Central memory CD8-positive, alpha-beta T cell (primary cell): ENCODE data around the gene NFATC1.

Experiments used
- ATAC-seq: fragments of 150-1000 bp; cut with Tn5 transposase; replicated peaks from 2 replicates; pipeline ENCODE4 v1.10.0; 2022; ENCODE audit warnings: mild to moderate bottlenecking, moderate FRiP score, moderate number of reproducible peaks; ENCODE audit not compliant: poor library complexity, severe bottlenecking; ENCODE audit errors: extremely low read depth
- DNase-seq, 2 donors: peaks; one replicate each; pipeline ENCODE4 v3.0.0; 2021; ENCODE audit warnings: low spot score in 2 of 2
- H3K27ac Mint-ChIP-seq: one replicate; pipeline ENCODE4 v1.8.0; 2022; ENCODE audit warnings: low read depth, mild to moderate bottlenecking, moderate library complexity, mixed read lengths
- H3K27me3 Mint-ChIP-seq: one replicate; pipeline ENCODE4 v1.8.0; 2022; ENCODE audit warnings: mixed read lengths
- H3K36me3 Mint-ChIP-seq: one replicate; pipeline ENCODE4 v1.8.0; 2022; ENCODE audit warnings: mild to moderate bottlenecking, moderate library complexity, mixed read lengths; ENCODE audit not compliant: insufficient read depth
- H3K4me1 Mint-ChIP-seq: one replicate; pipeline ENCODE4 v1.8.0; 2022; ENCODE audit warnings: mixed read lengths
- H3K4me3 Mint-ChIP-seq: one replicate; pipeline ENCODE4 v1.8.0; 2022; ENCODE audit warnings: mild to moderate bottlenecking, moderate library complexity, mixed read lengths
- H3K9me3 Mint-ChIP-seq: one replicate; pipeline ENCODE4 v1.8.0; 2022; ENCODE audit warnings: mixed read lengths

Gene NFATC1

GRCh38 chr18:79471597-79471996 is 75.9 kb downstream of the NFATC1 start:
- no peak overlapping the region for H3K27ac Mint-ChIP-seq
- ATAC-seq: no peak
- H3K27me3 Mint-ChIP-seq: no peaks in the 10 kb centered on the region
- no peak overlapping the region for H3K4me3 Mint-ChIP-seq
- peaks cover 18% of the 10 kb centered on the region for H3K36me3 Mint-ChIP-seq
- H3K4me1 Mint-ChIP-seq: no peaks in the 10 kb centered on the region
- DNase-seq: no peak
- no peaks in the 10 kb centered on the region for H3K9me3 Mint-ChIP-seq

DNA sequence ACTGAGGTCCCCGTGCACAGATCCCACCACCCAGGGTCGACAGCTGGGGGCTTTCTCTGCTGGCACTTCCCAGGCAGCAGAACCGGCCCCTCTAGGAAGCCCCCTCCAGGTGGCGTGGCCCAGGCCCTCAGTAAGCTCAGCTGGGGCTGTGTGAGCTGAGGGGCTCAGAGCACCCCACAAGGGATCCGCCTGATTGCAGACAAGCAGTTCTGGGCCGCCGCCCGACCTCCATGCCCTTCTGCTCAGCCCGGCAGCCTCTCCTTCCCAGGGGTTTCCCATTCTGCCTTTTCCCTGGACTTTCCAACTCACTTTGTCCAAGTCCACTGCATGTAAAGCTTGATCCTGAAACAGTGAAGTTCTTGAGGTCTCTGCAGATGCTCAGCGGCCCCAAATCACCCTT is 76.4 kb downstream of the NFATC1 start:
- Mint-ChIP-seq H3K27ac (peak overlapping the region; percentile 67), H3K36me3 (peaks cover 18% of the 10 kb centered on the region), H3K4me3 (no peak overlapping the region), H3K4me1 (no peaks in the 10 kb centered on the region), H3K9me3 (no peaks in the 10 kb centered on the region), H3K27me3 (no peaks in the 10 kb centered on the region)
- DNase-seq (no peak), ATAC-seq (no peak)

DNA sequence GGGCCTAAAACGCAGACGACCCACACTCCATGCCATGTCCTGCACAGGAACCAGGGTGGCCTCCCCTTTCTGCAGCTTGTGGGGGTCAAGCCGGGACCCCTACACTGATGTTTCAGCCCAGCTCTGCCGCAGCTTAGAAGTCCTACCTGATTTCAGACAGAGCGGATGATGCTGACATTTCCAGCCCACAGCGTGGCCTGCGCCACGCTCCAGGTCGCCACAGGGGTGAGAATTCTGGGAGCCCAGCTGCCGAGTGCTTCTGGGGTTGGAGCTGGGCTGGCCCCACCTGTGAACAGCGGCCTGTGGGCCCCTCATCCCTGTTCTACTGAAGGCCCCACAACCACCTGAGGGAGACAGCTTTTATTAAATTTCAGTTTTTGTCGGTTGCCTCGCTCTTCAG is 77.2 kb downstream of the NFATC1 start:
- H3K4me3 Mint-ChIP-seq: no peak overlapping the region
- ATAC-seq: no peak
- no peaks in the 10 kb centered on the region for H3K4me1 Mint-ChIP-seq
- H3K27ac Mint-ChIP-seq: peak overlapping the region; percentile 67
- no peaks in the 10 kb centered on the region for H3K9me3 Mint-ChIP-seq
- H3K36me3 Mint-ChIP-seq: peaks cover 18% of the 10 kb centered on the region
- no peak for DNase-seq
- H3K27me3 Mint-ChIP-seq: no peaks in the 10 kb centered on the region

DNA sequence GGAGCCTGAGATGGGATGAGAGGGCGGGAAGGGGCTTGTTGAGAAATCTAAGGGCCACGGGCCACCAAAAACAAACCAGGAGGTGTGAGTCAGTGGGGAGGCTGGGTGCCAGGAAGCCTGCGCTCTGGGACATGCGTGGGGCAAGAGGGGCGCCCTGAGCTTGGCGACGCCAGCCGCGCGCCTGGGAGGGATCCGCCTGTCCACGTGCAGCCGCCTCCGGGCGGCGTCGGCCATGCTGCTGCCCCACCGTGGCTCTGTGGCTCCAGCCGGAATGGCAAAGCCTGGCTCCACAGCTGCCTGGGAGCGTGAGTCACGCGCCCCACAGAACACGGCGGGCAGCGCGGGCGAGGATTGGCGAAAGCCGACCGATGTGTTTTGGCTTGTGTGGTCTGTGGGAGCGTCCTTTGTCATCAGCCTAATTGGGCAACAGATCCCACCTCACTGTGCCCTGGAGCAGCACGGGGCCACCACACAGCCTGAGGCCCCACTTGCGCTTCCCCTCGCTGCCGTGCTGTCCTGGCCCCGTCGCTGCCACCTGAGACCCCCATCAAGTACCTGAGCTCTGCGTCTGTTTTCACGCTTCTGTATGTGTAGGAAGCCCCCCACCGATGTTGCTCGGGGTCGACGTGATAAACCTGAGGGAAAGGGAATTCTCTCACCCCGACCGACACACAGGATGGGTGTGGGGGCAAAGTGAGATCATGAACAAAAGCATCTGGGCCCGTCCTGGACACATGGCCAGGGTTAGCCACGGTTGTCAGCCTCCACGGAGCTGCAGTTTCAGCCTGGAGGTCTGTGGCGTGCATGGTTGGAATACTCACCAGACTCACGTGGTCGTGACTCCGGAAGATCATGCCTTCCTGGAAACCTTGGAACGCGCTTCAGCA is 80.5 kb downstream of the NFATC1 start:
- Mint-ChIP-seq H3K4me3 (no peak overlapping the region), H3K4me1 (no peaks in the 10 kb centered on the region), H3K27me3 (no peaks in the 10 kb centered on the region), H3K27ac (no peak overlapping the region), H3K36me3 (peaks cover 15% of the 10 kb centered on the region), H3K9me3 (no peaks in the 10 kb centered on the region)
- no peak for DNase-seq
- no peak for ATAC-seq

DNA sequence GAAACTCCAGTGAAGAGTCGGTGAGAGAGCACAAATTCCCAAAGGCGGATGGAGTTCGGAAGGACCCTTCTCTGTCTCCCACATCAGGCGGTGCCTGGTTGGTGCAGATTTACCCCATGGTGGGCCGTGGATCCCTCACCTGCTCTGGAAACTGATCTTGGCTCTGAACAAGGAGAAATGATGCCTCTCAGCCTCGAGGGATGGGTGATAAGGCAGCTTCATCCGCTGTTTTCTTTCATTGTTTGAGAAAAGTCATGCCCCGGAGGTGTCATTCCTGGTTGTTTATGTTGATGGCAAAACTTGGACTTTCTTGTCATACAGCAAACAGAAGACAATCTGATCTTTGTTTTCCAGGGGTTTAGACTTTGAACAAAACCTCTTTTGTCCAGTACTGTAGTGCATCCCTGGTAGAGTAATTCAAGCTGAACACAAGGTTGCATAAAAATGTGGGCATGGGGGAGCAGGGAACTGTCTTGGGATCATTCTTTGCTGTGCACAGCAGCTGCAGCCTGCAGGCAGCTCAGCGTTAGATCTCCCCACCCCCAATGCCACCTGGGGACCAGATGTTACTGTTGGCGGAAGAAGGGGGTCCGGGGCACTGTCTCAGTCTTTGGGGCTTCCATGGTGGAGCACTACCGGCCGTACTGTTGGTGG is 81.3 kb downstream of the NFATC1 start:
- DNase-seq: no peak
- H3K27me3 Mint-ChIP-seq: no peaks in the 10 kb centered on the region

GRCh38 chr18:79477711-79478483 is 82.2 kb downstream of the NFATC1 start:
- Mint-ChIP-seq H3K27me3 (no peaks in the 10 kb centered on the region), H3K9me3 (no peaks in the 10 kb centered on the region), H3K4me3 (no peak overlapping the region), H3K4me1 (no peaks in the 10 kb centered on the region), H3K36me3 (peaks cover 11% of the 10 kb centered on the region), H3K27ac (peak overlapping the region; percentile 80)
- DNase-seq (no peak), ATAC-seq (no peak)

More for the DNA sequence above, 81.3 kb downstream of the NFATC1 start:
- H3K36me3 Mint-ChIP-seq: peaks cover 13% of the 10 kb centered on the region
- no peak for ATAC-seq
- H3K4me1 Mint-ChIP-seq: no peaks in the 10 kb centered on the region
- H3K9me3 Mint-ChIP-seq: no peaks in the 10 kb centered on the region
- peak overlapping the region; percentile 80 for H3K27ac Mint-ChIP-seq
- no peak overlapping the region for H3K4me3 Mint-ChIP-seq

- no peak overlapping the region for H3K4me3 Mint-ChIP-seq
- H3K9me3 Mint-ChIP-seq: no peaks in the 10 kb centered on the region
- no peaks in the 10 kb centered on the region for H3K27me3 Mint-ChIP-seq
- ATAC-seq (no peak), DNase-seq (no peak)
- H3K36me3 Mint-ChIP-seq: peaks cover 9% of the 10 kb centered on the region
- no peak overlapping the region for H3K27ac Mint-ChIP-seq
- no peaks in the 10 kb centered on the region for H3K4me1 Mint-ChIP-seq
These were observed 82.9 kb downstream of the NFATC1 start for GRCh38 chr18:79478484-79479115.

GRCh38 chr18:79479116-79479760 is 83.5 kb downstream of the NFATC1 start:
- H3K27me3 Mint-ChIP-seq: no peaks in the 10 kb centered on the region
- no peak for ATAC-seq
- DNase-seq: no peak
- H3K4me1 Mint-ChIP-seq: no peaks in the 10 kb centered on the region
- H3K27ac Mint-ChIP-seq: no peak overlapping the region
- H3K4me3 Mint-ChIP-seq: no peak overlapping the region
- H3K36me3 Mint-ChIP-seq: peaks cover 9% of the 10 kb centered on the region
- H3K9me3 Mint-ChIP-seq: no peaks in the 10 kb centered on the region

GRCh38 chr18:79479761-79480161 is 84.0 kb downstream of the NFATC1 start:
- Mint-ChIP-seq H3K4me3 (no peak overlapping the region), H3K9me3 (no peaks in the 10 kb centered on the region), H3K27ac (no peak overlapping the region), H3K36me3 (peaks cover 13% of the 10 kb centered on the region), H3K4me1 (no peaks in the 10 kb centered on the region), H3K27me3 (no peaks in the 10 kb centered on the region)
- DNase-seq: no peak
- ATAC-seq: no peak

DNA sequence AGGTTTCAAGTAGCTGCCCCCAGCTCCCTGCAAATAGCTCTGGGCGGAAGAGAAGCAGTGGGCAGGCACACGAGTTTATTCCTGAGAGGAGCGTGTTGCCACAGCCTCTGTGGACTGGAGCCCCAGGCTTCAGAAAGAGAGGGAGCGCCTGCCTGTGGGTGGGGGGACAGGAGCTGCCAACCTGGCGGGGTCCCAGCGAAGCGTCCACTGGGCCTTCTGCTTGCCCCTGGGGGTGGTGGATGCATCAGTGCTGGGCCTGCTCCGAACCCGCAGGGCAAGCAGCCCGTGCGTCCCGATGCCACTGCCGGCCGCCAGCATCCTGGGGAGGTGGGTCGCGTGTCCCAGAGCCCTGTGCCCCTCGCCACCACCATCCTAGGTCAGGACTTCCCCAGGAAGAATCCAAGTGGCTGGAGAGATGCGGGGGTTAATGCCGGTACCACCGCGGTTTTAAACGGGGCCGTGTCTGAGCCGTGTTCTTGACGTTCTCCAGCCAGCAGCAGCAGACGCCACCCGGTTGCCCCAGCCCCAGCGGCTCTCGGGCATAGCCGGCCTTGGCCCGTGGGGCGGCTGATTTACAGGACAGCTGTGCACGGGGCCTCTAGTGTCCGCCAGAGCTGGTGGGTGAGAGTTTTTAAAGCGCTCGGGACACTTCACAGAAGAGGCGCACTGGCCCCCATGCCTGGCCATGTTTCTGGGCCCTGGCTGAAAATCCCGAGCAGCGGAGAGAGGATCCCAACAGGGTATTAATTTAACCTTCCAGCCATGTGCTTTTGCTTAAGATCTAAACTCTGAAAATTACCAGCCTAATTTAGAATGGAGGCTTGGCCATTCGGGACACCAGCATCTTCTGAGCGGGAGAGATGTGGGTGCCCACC is 84.7 kb downstream of the NFATC1 start:
- no peaks in the 10 kb centered on the region for H3K27me3 Mint-ChIP-seq
- no peaks in the 10 kb centered on the region for H3K4me1 Mint-ChIP-seq
- H3K9me3 Mint-ChIP-seq: no peaks in the 10 kb centered on the region
- no peak overlapping the region for H3K27ac Mint-ChIP-seq
- H3K36me3 Mint-ChIP-seq: peaks cover 13% of the 10 kb centered on the region
- DNase-seq: no peak
- H3K4me3 Mint-ChIP-seq: no peak overlapping the region
- no peak for ATAC-seq

DNA sequence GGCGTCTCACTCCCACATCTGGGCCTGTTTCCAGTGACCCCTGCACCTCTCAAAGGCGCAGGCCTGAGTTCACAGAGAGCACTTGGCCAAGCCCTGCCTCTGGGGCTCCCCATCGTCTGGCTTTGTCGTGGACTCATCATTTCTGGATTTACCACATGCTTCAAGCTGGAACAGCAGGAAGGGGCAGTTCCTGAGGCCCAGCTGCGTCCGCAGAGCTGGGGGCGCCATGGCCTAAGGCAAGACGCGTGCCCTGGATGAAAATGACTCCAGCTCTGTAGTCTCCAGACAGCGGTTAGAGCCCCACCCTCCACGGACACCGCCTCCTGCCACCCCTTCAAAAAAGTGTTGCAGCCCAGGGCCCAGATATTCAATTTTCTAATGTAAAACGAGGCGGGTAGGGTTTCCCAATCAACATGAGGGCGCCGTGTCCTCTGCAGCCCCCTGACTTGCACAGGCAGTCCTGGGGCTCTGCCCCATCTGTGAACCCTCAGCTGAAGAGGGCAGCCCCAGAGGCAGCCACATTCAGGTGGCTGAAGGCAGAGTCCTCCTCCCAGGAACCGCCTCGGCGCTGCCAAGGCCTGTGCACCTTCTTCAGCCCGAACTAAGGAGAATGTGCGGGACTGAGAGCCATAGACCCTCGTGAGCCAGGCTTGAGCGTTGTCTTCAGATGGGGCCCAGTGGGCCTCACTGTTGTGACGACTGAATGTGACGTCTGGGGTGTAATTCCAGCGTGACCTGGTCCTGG is 85.5 kb downstream of the NFATC1 start:
- no peak for ATAC-seq
- Mint-ChIP-seq H3K4me3 (no peak overlapping the region), H3K9me3 (no peaks in the 10 kb centered on the region)

More for the DNA sequence above, 85.5 kb downstream of the NFATC1 start:
- Mint-ChIP-seq H3K4me1 (no peaks in the 10 kb centered on the region), H3K27me3 (no peaks in the 10 kb centered on the region), H3K36me3 (peaks cover 14% of the 10 kb centered on the region), H3K27ac (no peak overlapping the region)
- no peak for DNase-seq
